ENCODE measurements around the gene SIGLEC8. TPM values are rescaled to one million over a fixed set of nuclear protein-coding genes. Genes with fewer than 3 reads are reported as not detected.
"Not testable (repeated sequence)": the region's sequence is repeated elsewhere in the genome, so short reads cannot be mapped to it uniquely, and the experiment has no call there.

The SIGLEC8 gene
- polyA plus RNA-seq, 4 donors: 0.08 TPM; not detected in 3

GRCh38 chr19:51448011-51448410, 10.2 kb downstream of the SIGLEC8 start:
- no peak for DNase-seq (ENCODE audit: low read depth in 4 of 4, low spot score in 3 of 4)

- not testable (repeated sequence) for DNase-seq (ENCODE audit: low read depth in 4 of 4, low spot score in 3 of 4)
Observed at GRCh38 chr19:51447510-51447909, 10.7 kb downstream of the SIGLEC8 start.

- DNase-seq (ENCODE audit: low read depth in 4 of 4, low spot score in 3 of 4): no peak
Observed at GRCh38 chr19:51441410-51442390, 16.6 kb downstream of the SIGLEC8 start.

- DNase-seq (ENCODE audit: low read depth in 4 of 4, low spot score in 3 of 4): no peak
Observed at GRCh38 chr19:51440846-51441409, 17.3 kb downstream of the SIGLEC8 start.

GRCh38 chr19:51440052-51440451, 18.2 kb downstream of the SIGLEC8 start:
- DNase-seq (ENCODE audit: low read depth in 4 of 4, low spot score in 3 of 4): no peak

- no peak for DNase-seq (ENCODE audit: low read depth in 4 of 4, low spot score in 3 of 4)
Observed at GRCh38 chr19:51439021-51439465, 19.2 kb downstream of the SIGLEC8 start.

- no peak for DNase-seq (ENCODE audit: low read depth in 4 of 4, low spot score in 3 of 4)
Observed at GRCh38 chr19:51434456-51434855, 23.8 kb downstream of the SIGLEC8 start.

GRCh38 chr19:51433043-51433442, 25.2 kb downstream of the SIGLEC8 start:
- no peak for DNase-seq (ENCODE audit: low read depth in 4 of 4, low spot score in 3 of 4)

GRCh38 chr19:51431124-51431523, 27.1 kb downstream of the SIGLEC8 start:
- no peak for DNase-seq (ENCODE audit: low read depth in 4 of 4, low spot score in 3 of 4)

- DNase-seq (ENCODE audit: low read depth in 4 of 4, low spot score in 3 of 4): no peak
Observed at GRCh38 chr19:51430221-51430620, 28.0 kb downstream of the SIGLEC8 start.

- no peak for DNase-seq (ENCODE audit: low read depth in 4 of 4, low spot score in 3 of 4)
Observed at GRCh38 chr19:51427201-51427600, 31.1 kb downstream of the SIGLEC8 start.

GRCh38 chr19:51422053-51422448, 36.2 kb downstream of the SIGLEC8 start:
- peak; percentile 38 to 71 (median 60) for DNase-seq (ENCODE audit: low read depth in 4 of 4, low spot score in 3 of 4)

- no peak for DNase-seq (ENCODE audit: low read depth in 4 of 4, low spot score in 3 of 4)
Observed at GRCh38 chr19:51421229-51422052, 36.8 kb downstream of the SIGLEC8 start.

- not testable (repeated sequence) for DNase-seq (ENCODE audit: low read depth in 4 of 4, low spot score in 3 of 4)
Observed at GRCh38 chr19:51420511-51420910, 37.7 kb downstream of the SIGLEC8 start.

GRCh38 chr19:51418707-51419106, 39.5 kb downstream of the SIGLEC8 start:
- no peak for DNase-seq (ENCODE audit: low read depth in 4 of 4, low spot score in 3 of 4)

GRCh38 chr19:51417810-51418157, 40.5 kb downstream of the SIGLEC8 start:
- no peak for DNase-seq (ENCODE audit: low read depth in 4 of 4, low spot score in 3 of 4)

- no peak for DNase-seq (ENCODE audit: low read depth in 4 of 4, low spot score in 3 of 4)
Observed at GRCh38 chr19:51417107-51417809, 41.0 kb downstream of the SIGLEC8 start, which contains the start of gene SIGLEC10. SIGLEC10 (minus strand) TSS chr19:51417642; CDS start chr19:51417581, 61 bp downstream.

GRCh38 chr19:51416422-51416821, 41.8 kb downstream of the SIGLEC8 start:
- not testable (repeated sequence) for DNase-seq (ENCODE audit: low read depth in 4 of 4, low spot score in 3 of 4)

GRCh38 chr19:51415187-51415586, 43.1 kb downstream of the SIGLEC8 start:
- DNase-seq (ENCODE audit: low read depth in 4 of 4, low spot score in 3 of 4): no peak
